ENCODE measurements around the gene SORL1. TPM values are rescaled to one million over a fixed set of nuclear protein-coding genes. Genes with fewer than 3 reads are reported as not detected.
A peak's percentile ranks its signal among the peaks of the same experiment; 100 is the strongest.

Gene SORL1
- polyA plus RNA-seq, 3 donors: 52.5 to 61.9 (median 59.4) TPM

DNA sequence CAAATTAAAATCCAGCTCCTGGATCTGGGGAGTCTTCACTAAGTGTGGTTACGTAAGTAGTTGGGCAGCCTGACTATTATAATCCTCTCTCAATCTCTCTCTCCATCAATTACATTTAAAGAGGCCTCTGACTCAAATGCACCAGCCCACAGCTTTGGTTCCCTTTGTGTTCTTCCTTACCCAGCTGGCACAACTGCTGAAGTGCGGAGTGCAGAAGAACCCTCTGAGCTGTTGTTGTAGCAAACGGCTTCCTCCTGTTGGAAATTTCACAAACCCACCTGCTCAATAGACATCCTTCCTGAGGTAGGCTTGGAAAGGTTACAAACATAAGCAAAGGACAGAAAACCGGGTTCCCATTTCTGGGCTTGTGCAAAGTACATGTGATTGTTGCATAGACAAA lies 17.0 kb upstream of the SORL1 start:
- no peaks in the 10 kb centered on the region for H3K36me3 ChIP-seq (replicated peaks in 1 of 2; ENCODE audit: control insufficient read depth in 1 of 2, insufficient read depth in 2 of 2, low read length in 2 of 2)
- intact Hi-C loops (cut with micrococcal nuclease): no loop called here
- no peaks in the 10 kb centered on the region for H3K79me2 ChIP-seq (ENCODE audit: insufficient read depth, low read length)
- Mint-ChIP-seq H3K27me3 (ENCODE audit: low read depth in 3 of 3) (peaks cover 0 to 2% (median 0%) of the 10 kb centered on the region in 3 donors), H3K4me1 (peaks cover 54% of the 10 kb centered on the region), H3K36me3 (no peaks in the 10 kb centered on the region), H3K9me3 (no peaks in the 10 kb centered on the region), H3K27ac (peak overlapping the region; percentile 15 to 97 (median 93)), H3K4me3 (peak overlapping the region in 1 of 2 donors; percentile 11)
- no peak overlapping the region for H3K4me2 ChIP-seq (replicated peaks; ENCODE audit: extremely low read depth, low read length, poor library complexity, severe bottlenecking)
- peak overlapping the region; percentile 8 to 85 for H3K27ac ChIP-seq (ENCODE audit: low read depth in 1 of 2, low read length in 2 of 2)
- no peaks in the 10 kb centered on the region for H3K9me3 ChIP-seq (replicated peaks in 1 of 2; ENCODE audit: control insufficient read depth in 1 of 2, insufficient read depth in 1 of 2, low read length in 2 of 2)
- peak in 2 of 3 donors; percentile 36 to 50 for DNase-seq
- peaks cover 56 to 57% of the 10 kb centered on the region in 2 donors for H3K4me1 ChIP-seq (ENCODE audit: control insufficient read depth in 1 of 2, insufficient read depth in 2 of 2, low read length in 2 of 2)
- H3K4me3 ChIP-seq (replicated peaks in 1 of 3; ENCODE audit: low read depth in 2 of 3, low read length in 3 of 3): no peak overlapping the region
- WGBS (ENCODE audit: insufficient coverage): no CpG with 5 or more reads among the region's 4 CpGs
- no peaks in the 10 kb centered on the region for H4K20me1 ChIP-seq (ENCODE audit: insufficient read depth, low read length)
- H3K9ac ChIP-seq (ENCODE audit: insufficient read depth, low read length, poor library complexity, severe bottlenecking): no peak overlapping the region
- no peak overlapping the region for H2AFZ ChIP-seq (ENCODE audit: insufficient read depth, low read depth, low read length, poor library complexity, severe bottlenecking)
- TF ChIP-seq, protein P1, sequence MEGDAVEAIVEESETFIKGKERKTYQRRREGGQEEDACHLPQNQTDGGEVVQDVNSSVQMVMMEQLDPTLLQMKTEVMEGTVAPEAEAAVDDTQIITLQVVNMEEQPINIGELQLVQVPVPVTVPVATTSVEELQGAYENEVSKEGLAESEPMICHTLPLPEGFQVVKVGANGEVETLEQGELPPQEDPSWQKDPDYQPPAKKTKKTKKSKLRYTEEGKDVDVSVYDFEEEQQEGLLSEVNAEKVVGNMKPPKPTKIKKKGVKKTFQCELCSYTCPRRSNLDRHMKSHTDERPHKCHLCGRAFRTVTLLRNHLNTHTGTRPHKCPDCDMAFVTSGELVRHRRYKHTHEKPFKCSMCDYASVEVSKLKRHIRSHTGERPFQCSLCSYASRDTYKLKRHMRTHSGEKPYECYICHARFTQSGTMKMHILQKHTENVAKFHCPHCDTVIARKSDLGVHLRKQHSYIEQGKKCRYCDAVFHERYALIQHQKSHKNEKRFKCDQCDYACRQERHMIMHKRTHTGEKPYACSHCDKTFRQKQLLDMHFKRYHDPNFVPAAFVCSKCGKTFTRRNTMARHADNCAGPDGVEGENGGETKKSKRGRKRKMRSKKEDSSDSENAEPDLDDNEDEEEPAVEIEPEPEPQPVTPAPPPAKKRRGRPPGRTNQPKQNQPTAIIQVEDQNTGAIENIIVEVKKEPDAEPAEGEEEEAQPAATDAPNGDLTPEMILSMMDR (IDR thresholded peaks at IDR 0.05): no peak
- no peaks in the 10 kb centered on the region for H3K27me3 ChIP-seq (ENCODE audit: control insufficient read depth in 2 of 2, insufficient read depth in 2 of 2, low read length in 2 of 2)

- Histone ChIP-seq H2AFZ (ENCODE audit: insufficient read depth, low read depth, low read length, poor library complexity, severe bottlenecking) (peak overlapping the region; percentile 51), H3K27me3 (ENCODE audit: control insufficient read depth in 2 of 2, insufficient read depth in 2 of 2, low read length in 2 of 2) (no peaks in the 10 kb centered on the region), H3K4me2 (replicated peaks; ENCODE audit: extremely low read depth, low read length, poor library complexity, severe bottlenecking) (peak overlapping the region; percentile 30), H3K9ac (ENCODE audit: insufficient read depth, low read length, poor library complexity, severe bottlenecking) (peak overlapping the region; percentile 25), H3K36me3 (replicated peaks in 1 of 2; ENCODE audit: control insufficient read depth in 1 of 2, insufficient read depth in 2 of 2, low read length in 2 of 2) (no peaks in the 10 kb centered on the region), H3K9me3 (replicated peaks in 1 of 2; ENCODE audit: control insufficient read depth in 1 of 2, insufficient read depth in 1 of 2, low read length in 2 of 2) (no peaks in the 10 kb centered on the region), H4K20me1 (ENCODE audit: insufficient read depth, low read length) (no peaks in the 10 kb centered on the region), H3K4me3 (replicated peaks in 1 of 3; ENCODE audit: low read depth in 2 of 3, low read length in 3 of 3) (peak overlapping the region in 1 of 3 experiments; percentile 46), H3K79me2 (ENCODE audit: insufficient read depth, low read length) (no peaks in the 10 kb centered on the region), H3K27ac (ENCODE audit: low read depth in 1 of 2, low read length in 2 of 2) (peak overlapping the region; percentile 47 to 85), H3K4me1 (ENCODE audit: control insufficient read depth in 1 of 2, insufficient read depth in 2 of 2, low read length in 2 of 2) (peaks cover 51 to 52% of the 10 kb centered on the region in 2 donors)
- H3K36me3 Mint-ChIP-seq: no peaks in the 10 kb centered on the region
- 44% methylated on average over 2 of the region's 3 CpGs for WGBS (ENCODE audit: insufficient coverage)
- peak overlapping the region; percentile 88 to 97 (median 94) for H3K27ac Mint-ChIP-seq
- TF ChIP-seq, protein P1 (IDR thresholded peaks at IDR 0.05): no peak
- no peaks in the 10 kb centered on the region for H3K9me3 Mint-ChIP-seq
- H3K4me3 Mint-ChIP-seq: peak overlapping the region in 1 of 2 donors; percentile 62
- intact Hi-C loops (cut with micrococcal nuclease): no loop called here
- peaks cover 0 to 2% (median 0%) of the 10 kb centered on the region in 3 donors for H3K27me3 Mint-ChIP-seq (ENCODE audit: low read depth in 3 of 3)
- peak; percentile 63 to 86 (median 66) for DNase-seq
- peaks cover 49% of the 10 kb centered on the region for H3K4me1 Mint-ChIP-seq
Observed at GRCh38 chr11:121435551-121436511, 16.3 kb upstream of the SORL1 start.

Data from CD14-positive monocyte (primary cell).